PC-3 (cell line): ENCODE measurements around the gene SLC30A3. TPM values are rescaled to one million over a fixed set of nuclear protein-coding genes. Genes with fewer than 3 reads are reported as not detected.

ENCODE experiments used
- ATAC-seq: fragments of 200-7000 bp; cut with Tn5 transposase; 2 replicates; pipeline ENCODE4 v1.9.1; 2020; ENCODE audit warnings: mild to moderate bottlenecking, moderate library complexity
- BruUV-seq: library from RNA; stranded (reverse); fragments of 400-500 nt; replicated peaks from 2 replicates; lab custom pipeline; 2021; lab: Mats Ljungman, UMichigan
- CTCF ChIA-PET: fragments of 300-600 bp; sonication (Branson Sonifier 250); formaldehyde crosslinking; loops from one replicate; lab custom pipeline; 2022; ENCODE audit warnings: antibody characterized with exemption; lab: Charles Lee
- POLR2A ChIA-PET: fragments of 300-600 bp; sonication (Branson Sonifier 250); formaldehyde crosslinking; loops from one replicate; lab custom pipeline; 2022; ENCODE audit warnings: antibody characterized with exemption; ENCODE audit not compliant: unreplicated experiment; lab: Charles Lee
- DNase-seq: peaks from one replicate; pipeline ENCODE4 v3.0.0-alpha.2; 2015
- H2AFZ ChIP-seq: fragments of 300-600 bp; sonication (generic); 2 replicates; pipeline ENCODE4 v1.6.0; 2016; ENCODE audit warnings: antibody characterized with exemption, low read length
- H3F3A ChIP-seq: fragments of 300-600 bp; sonication (generic); one replicate; pipeline ENCODE4 v1.6.0; 2017; ENCODE audit warnings: antibody characterized with exemption, low read length, control low read depth, mild to moderate bottlenecking; ENCODE audit not compliant: unreplicated experiment
- H3K27ac ChIP-seq: fragments of 300-600 bp; sonication (generic); 2 replicates; pipeline ENCODE4 v1.5.1; 2016; ENCODE audit warnings: mild to moderate bottlenecking, low read length
- H3K27me3 ChIP-seq: fragments of 300-600 bp; sonication (generic); 2 replicates; pipeline ENCODE4 v1.6.1; 2016; ENCODE audit warnings: low read length, mixed read lengths
- H3K36me3 ChIP-seq: fragments of 300-600 bp; sonication (generic); 2 replicates; pipeline ENCODE4 v1.6.1; 2016; ENCODE audit warnings: low read depth, mixed run types, low read length, mixed read lengths
- H3K4me1 ChIP-seq: fragments of 300-600 bp; sonication (generic); 2 replicates; pipeline ENCODE4 v1.5.1; 2016; ENCODE audit warnings: low read length; ENCODE audit not compliant: insufficient read depth
- H3K4me2 ChIP-seq: fragments of 300-600 bp; sonication (generic); 2 replicates; pipeline ENCODE4 v1.6.0; 2016; ENCODE audit warnings: low read length
- H3K4me3 ChIP-seq: fragments of 300-600 bp; sonication (generic); 2 replicates; pipeline ENCODE4 v1.5.1; 2016; ENCODE audit warnings: mild to moderate bottlenecking, low read length, mixed read lengths
- H3K79me2 ChIP-seq: fragments of 300-600 bp; sonication (generic); 2 replicates; pipeline ENCODE4 v1.6.1; 2017; ENCODE audit warnings: low read length, mixed read lengths
- H3K9ac ChIP-seq: fragments of 300-600 bp; sonication (generic); 2 replicates; pipeline ENCODE4 v1.6.0; 2016; ENCODE audit warnings: mild to moderate bottlenecking, low read length
- H3K9me2 ChIP-seq: fragments of 300-600 bp; sonication (generic); replicated peaks from 2 replicates; pipeline ENCODE4 v1.6.1; 2016; ENCODE audit warnings: mixed run types, low read length, mixed read lengths
- H3K9me3 ChIP-seq: fragments of 300-600 bp; sonication (generic); 2 replicates; pipeline ENCODE4 v1.6.1; 2016; ENCODE audit warnings: low read length, mixed read lengths
- H4K20me1 ChIP-seq: fragments of 300-600 bp; sonication (generic); 2 replicates; pipeline ENCODE4 v1.6.1; 2016; ENCODE audit warnings: low read length, mixed read lengths
- CTCF ChIP-seq: fragments of 300-600 bp; sonication (generic); conservative IDR thresholded peaks from 2 replicates; pipeline ENCODE4 v1.5.1; 2017; ENCODE audit warnings: antibody characterized with exemption, low read depth, mild to moderate bottlenecking, low read length
- EZH2 ChIP-seq: fragments of 300-600 bp; sonication (generic); IDR thresholded peaks from one replicate; pipeline ENCODE4 v1.6.1; 2017; ENCODE audit warnings: antibody characterized with exemption, mild to moderate bottlenecking, low read length; ENCODE audit not compliant: unreplicated experiment
- EZH2phosphoT487 ChIP-seq: fragments of 300-600 bp; sonication (generic); IDR thresholded peaks from 2 replicates; pipeline ENCODE4 v1.6.1; 2018; ENCODE audit warnings: mild to moderate bottlenecking, antibody characterized with exemption, low read length, borderline replicate concordance
- intact Hi-C: fragments of 100-400 bp; cut with micrococcal nuclease; formaldehyde crosslinking; loops from 2 replicates; pipeline ENCODE4 v1.9.0; 2023
- total RNA-seq: library from RNA; depleted of rRNA; stranded (reverse); fragments of >200 nt; gene quantifications from 2 replicates; pipeline ENCODE4 v1.2.3, GENCODE V29; 2014

The SLC30A3 gene
- total RNA-seq, 1 experiment from 2014 or later = 0.36 TPM

DNA sequence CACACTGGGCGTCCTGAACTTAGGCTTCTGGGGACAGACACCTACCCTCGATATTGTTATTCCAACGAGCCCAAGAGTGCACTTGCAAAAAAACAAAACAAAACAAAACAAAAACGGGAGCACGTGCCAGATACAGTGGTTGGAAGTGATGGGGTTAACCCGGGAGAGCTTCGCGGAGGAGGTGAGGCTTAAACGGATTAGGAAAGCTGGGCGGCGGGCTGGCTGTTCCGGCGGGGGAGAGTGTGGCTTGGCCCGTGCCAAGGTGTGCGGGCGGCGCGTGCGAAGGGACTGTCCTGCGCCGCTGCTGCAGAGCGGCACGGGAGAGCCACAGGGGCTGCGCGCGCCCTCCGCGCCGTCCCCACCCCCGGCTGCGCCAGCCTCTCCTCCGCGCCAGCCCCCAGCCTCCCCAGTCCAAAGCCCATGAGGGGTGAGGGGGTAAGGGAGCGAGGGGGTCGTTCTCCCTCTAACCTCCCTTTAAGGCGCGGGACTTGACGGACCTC lies 1.5 kb upstream of the SLC30A3 start:
- peak overlapping the region; percentile 71 for H3K4me3 ChIP-seq
- no peak overlapping the region for H3K27ac ChIP-seq
- no peaks in the 10 kb centered on the region for H3F3A ChIP-seq
- H3K79me2 ChIP-seq = no peaks in the 10 kb centered on the region
- POLR2A ChIA-PET = no interaction called here
- no TSS peak for BruUV-seq
- H3K9me3 ChIP-seq = no peaks in the 10 kb centered on the region
- peaks cover 18% of the 10 kb centered on the region; the same call in 1 of the 2 replicates for H3K4me1 ChIP-seq
- H4K20me1 ChIP-seq = no peaks in the 10 kb centered on the region
- H3K36me3 ChIP-seq = no peaks in the 10 kb centered on the region
- CTCF ChIA-PET = interaction anchor here (0.6 kb wide), 1 partner anchor 13 kb away, joined by 4 read pairs; no protein-coding TSS in a partner anchor
- no peaks in the 10 kb centered on the region for H3K9me2 ChIP-seq
- H2AFZ ChIP-seq = peak overlapping the region; percentile 96
- intact Hi-C loops = no loop called here
- DNase-seq = no peak
- H3K4me2 ChIP-seq = peak overlapping the region; percentile 93
- no peak overlapping the region for H3K9ac ChIP-seq
- ATAC-seq = peak; percentile 17
- no peak for TF ChIP-seq CTCF
- peak; percentile 63; the same call in 1 of the 2 replicates for TF ChIP-seq EZH2phosphoT487
- H3K27me3 ChIP-seq = peaks cover 54% of the 10 kb centered on the region

DNA sequence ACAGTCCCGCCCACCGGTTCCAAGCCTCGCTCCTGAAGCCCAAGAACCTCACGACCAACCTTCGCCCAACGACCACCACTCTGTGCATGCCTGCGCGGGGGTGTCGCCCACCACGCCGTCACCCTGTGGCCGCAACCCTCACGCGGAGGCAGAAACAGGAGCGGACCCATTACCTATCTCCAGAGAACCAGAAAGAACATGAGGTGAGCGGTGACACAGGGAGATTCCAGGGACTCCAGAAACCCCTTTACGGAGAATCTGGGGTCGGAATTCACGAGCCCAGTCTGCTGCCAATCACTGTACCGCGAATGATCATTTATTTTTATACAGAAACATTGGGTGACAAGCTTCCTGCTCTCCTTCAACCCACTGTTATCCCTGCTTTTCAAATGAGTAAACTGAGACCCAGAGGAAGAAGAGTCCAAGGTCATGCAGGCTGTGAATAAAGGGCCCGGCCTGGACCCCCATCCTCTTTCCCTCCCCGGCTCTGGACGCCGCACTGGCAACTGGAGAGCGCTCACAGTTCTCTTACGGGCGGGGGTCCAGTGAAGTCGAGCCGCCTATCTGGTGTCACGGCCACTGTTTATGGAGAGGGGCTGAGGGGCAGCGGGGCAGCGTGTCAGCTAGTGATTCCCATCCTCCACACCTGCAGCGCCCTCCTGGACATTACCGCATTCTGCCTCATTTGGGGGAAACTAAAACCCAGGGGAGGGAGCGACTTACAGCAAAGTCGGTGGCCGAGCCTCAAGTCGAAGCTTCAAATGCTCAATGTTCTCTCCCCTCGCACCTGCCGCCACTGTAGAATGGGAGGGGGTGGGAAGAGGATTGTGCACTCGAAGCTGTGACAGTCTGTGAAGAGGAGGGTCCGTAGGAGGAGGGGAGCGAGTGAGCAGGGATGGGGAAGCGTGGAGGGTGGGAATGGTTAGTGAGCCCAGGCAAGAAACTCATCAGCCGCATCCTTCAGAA lies 723 bp upstream of the SLC30A3 start:
- intact Hi-C loops = no loop called here
- no peaks in the 10 kb centered on the region for H3K36me3 ChIP-seq
- H3K9me3 ChIP-seq = no peaks in the 10 kb centered on the region
- peak overlapping the region; percentile 93 for H3K4me2 ChIP-seq
- DNase-seq = no peak
- peaks cover 18% of the 10 kb centered on the region; the same call in 1 of the 2 replicates for H3K4me1 ChIP-seq
- ChIA-PET POLR2A (interaction anchor here (0.6 kb wide), 1 partner anchor 178 kb away, joined by 5 read pairs; no protein-coding TSS in a partner anchor), CTCF (interaction anchor here (0.6 to 1.1 kb wide), 3 partner anchors 13 to 34 kb away, joined by 4 to 7 read pairs (median 5); no protein-coding TSS in a partner anchor)
- no peak overlapping the region for H3K9ac ChIP-seq
- H3K27ac ChIP-seq = no peak overlapping the region
- no peaks in the 10 kb centered on the region for H4K20me1 ChIP-seq
- H3F3A ChIP-seq = no peaks in the 10 kb centered on the region
- no peak for TF ChIP-seq CTCF
- TF ChIP-seq EZH2phosphoT487 = peak; percentile 73
- TF ChIP-seq EZH2 = peak; percentile 88
- ATAC-seq = no peak
- no TSS peak for BruUV-seq
- H3K27me3 ChIP-seq = peaks cover 54% of the 10 kb centered on the region
- peak overlapping the region; percentile 2; the same call in 1 of the 2 replicates for H2AFZ ChIP-seq
- H3K4me3 ChIP-seq = peak overlapping the region; percentile 71
- no peaks in the 10 kb centered on the region for H3K9me2 ChIP-seq
- H3K79me2 ChIP-seq = no peaks in the 10 kb centered on the region
